Measurements from ENCODE around the gene ATAD3C.
A peak's percentile ranks its signal among the peaks of the same experiment; 100 is the strongest.
"Not testable (repeated sequence)": the region's sequence is repeated elsewhere in the genome, so short reads cannot be mapped to it uniquely, and the experiment has no call there.

ATAD3C gene

GRCh38 chr1:1449099-1449739 is at the start of gene ATAD3C:
Gene ATAD3C, plus strand, starts transcription at chr1:1449689. Its CDS starts 995 bp downstream, at chr1:1450684.
- Mint-ChIP-seq H3K27me3 (peaks cover 5% of the 10 kb centered on the region), H3K36me3 (ENCODE audit: low read depth) (no peaks in the 10 kb centered on the region), H3K9me3 (no peaks in the 10 kb centered on the region), H3K4me1 (ENCODE audit: low read depth) (no peaks in the 10 kb centered on the region), H3K27ac (no peak within 1 kb of the TSS), H3K4me3 (no peak within 1 kb of the TSS)

DNA sequence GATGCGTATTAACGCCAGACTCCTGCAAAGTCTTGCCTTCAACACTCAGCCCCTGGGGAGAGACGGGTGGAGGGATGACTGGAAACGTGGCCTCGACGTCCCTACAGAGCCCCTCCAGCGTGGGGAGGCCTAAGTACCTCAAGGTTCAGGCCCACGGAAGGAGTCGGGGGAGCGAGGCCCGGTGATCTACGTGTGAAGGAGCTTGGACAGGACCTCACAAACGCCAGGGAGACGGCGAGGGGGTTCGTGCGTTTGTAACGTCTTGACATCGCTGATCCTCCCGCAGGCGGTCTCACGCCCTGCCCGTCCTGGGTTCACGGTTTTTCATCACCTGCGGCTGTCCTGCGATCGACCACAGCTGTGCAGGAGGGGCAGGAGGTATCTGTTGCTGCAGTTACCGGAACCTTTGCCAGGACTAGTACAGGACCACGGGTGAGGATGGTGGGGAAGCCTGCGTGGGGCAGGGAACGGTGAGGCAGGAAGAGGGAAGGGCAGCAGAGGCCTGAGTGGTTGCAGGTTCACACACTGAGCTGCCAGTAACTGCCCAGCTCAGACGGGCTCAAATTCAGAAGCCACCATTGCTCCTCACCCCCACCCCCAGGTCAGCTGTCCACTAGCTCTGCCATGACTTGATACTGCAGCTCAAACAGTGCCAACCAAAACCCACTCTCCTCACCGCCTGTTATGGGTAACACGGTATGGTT is 49.5 kb upstream of the ATAD3C start:
- Mint-ChIP-seq H3K4me3 (peak overlapping the region; percentile 95), H3K27ac (peak overlapping the region; percentile 89), H3K27me3 (no peaks in the 10 kb centered on the region), H3K9me3 (no peaks in the 10 kb centered on the region), H3K36me3 (ENCODE audit: low read depth) (peaks cover 74% of the 10 kb centered on the region), H3K4me1 (ENCODE audit: low read depth) (peaks cover 66% of the 10 kb centered on the region)

- Mint-ChIP-seq H3K9me3 (no peaks in the 10 kb centered on the region), H3K4me3 (peak overlapping the region; percentile 95), H3K27me3 (no peaks in the 10 kb centered on the region), H3K4me1 (ENCODE audit: low read depth) (peaks cover 65% of the 10 kb centered on the region), H3K27ac (peak overlapping the region; percentile 89), H3K36me3 (ENCODE audit: low read depth) (peaks cover 74% of the 10 kb centered on the region)
These were observed 48.7 kb upstream of the ATAD3C start for GRCh38 chr1:1400576-1401456.

GRCh38 chr1:1401457-1402010 is 48.0 kb upstream of the ATAD3C start:
- H3K27ac Mint-ChIP-seq: peak overlapping the region; percentile 89
- peak overlapping the region; percentile 95 for H3K4me3 Mint-ChIP-seq
- H3K4me1 Mint-ChIP-seq (ENCODE audit: low read depth): peaks cover 71% of the 10 kb centered on the region
- H3K36me3 Mint-ChIP-seq (ENCODE audit: low read depth): peaks cover 80% of the 10 kb centered on the region
- H3K9me3 Mint-ChIP-seq: no peaks in the 10 kb centered on the region
- no peaks in the 10 kb centered on the region for H3K27me3 Mint-ChIP-seq

GRCh38 chr1:1402072-1402900 is 47.2 kb upstream of the ATAD3C start:
- Mint-ChIP-seq H3K4me1 (ENCODE audit: low read depth) (peaks cover 71% of the 10 kb centered on the region), H3K4me3 (peak overlapping the region; percentile 95), H3K9me3 (no peaks in the 10 kb centered on the region), H3K36me3 (ENCODE audit: low read depth) (peaks cover 81% of the 10 kb centered on the region), H3K27ac (peak overlapping the region; percentile 89), H3K27me3 (no peaks in the 10 kb centered on the region)

- Mint-ChIP-seq H3K27ac (peak overlapping the region; percentile 91), H3K4me1 (ENCODE audit: low read depth) (peaks cover 67% of the 10 kb centered on the region), H3K36me3 (ENCODE audit: low read depth) (peaks cover 75% of the 10 kb centered on the region)
- not testable (repeated sequence) for H3K27me3 Mint-ChIP-seq, H3K9me3 Mint-ChIP-seq, H3K4me3 Mint-ChIP-seq
These were observed 46.5 kb upstream of the ATAD3C start for GRCh38 chr1:1402901-1403392.

GRCh38 chr1:1403653-1404052 is 45.8 kb upstream of the ATAD3C start:
- Mint-ChIP-seq H3K36me3 (ENCODE audit: low read depth) (peaks cover 74% of the 10 kb centered on the region), H3K4me1 (ENCODE audit: low read depth) (peaks cover 69% of the 10 kb centered on the region), H3K9me3 (no peaks in the 10 kb centered on the region), H3K4me3 (peak overlapping the region; percentile 36), H3K27me3 (no peaks in the 10 kb centered on the region), H3K27ac (peak overlapping the region; percentile 91)

- H3K36me3 Mint-ChIP-seq (ENCODE audit: low read depth): peaks cover 64% of the 10 kb centered on the region
- H3K9me3 Mint-ChIP-seq: no peaks in the 10 kb centered on the region
- peak overlapping the region; percentile 94 for H3K27ac Mint-ChIP-seq
- H3K4me1 Mint-ChIP-seq (ENCODE audit: low read depth): peaks cover 65% of the 10 kb centered on the region
- H3K27me3 Mint-ChIP-seq: no peaks in the 10 kb centered on the region
- H3K4me3 Mint-ChIP-seq: peak overlapping the region; percentile 95
These were observed 43.2 kb upstream of the ATAD3C start for GRCh38 chr1:1406101-1406820.

DNA sequence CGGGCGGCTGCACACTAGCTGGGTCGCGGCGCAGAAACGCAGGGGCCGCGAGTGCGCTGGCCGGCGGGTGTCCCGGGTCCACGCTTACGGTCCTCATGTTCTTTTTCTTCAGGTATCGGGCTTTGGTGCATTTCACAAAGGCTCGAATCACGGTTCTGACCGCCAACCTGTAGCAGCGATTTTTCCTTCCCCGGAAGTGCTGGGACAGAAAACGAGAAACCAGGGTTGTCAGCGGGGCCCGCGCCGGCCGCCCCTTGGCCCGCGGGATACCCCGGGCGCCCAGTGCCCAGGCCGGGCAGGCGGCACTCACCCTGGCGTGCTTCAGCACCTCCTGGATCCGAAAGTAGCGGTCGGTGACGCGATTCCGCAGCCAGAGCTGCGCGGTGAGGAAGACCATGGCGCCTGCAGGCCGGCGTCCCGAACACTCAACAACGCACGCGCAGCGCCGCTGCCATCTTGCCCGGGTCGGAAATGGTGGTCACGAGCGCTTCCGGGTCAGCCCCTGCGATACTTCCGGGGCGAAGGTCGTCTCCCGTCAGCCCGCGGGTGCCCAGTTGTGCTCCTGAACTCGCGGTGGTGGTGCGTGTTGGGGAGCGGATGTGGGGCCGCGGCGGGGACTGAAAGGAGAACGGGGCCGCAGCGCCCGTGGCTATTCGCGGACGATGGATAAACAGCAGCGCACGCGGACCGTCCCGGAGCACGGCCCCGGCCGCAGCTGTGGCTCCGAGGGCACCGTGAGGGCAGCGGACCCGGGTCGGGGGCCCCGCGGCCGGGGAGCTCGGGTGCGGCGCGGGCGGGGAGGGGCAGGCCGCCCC is 42.5 kb upstream of the ATAD3C start, which contains the start of gene MRPL20:
MRPL20 (minus strand) TSS at position 473 of the 815 bp plus-strand sequence; CDS start at position 397, 76 bp downstream.
- Mint-ChIP-seq H3K9me3 (no peaks in the 10 kb centered on the region), H3K27me3 (no peaks in the 10 kb centered on the region), H3K36me3 (ENCODE audit: low read depth) (peaks cover 60% of the 10 kb centered on the region), H3K27ac (peak within 1 kb of the TSS; percentile 94), H3K4me3 (peak within 1 kb of the TSS; percentile 95), H3K4me1 (ENCODE audit: low read depth) (peaks cover 61% of the 10 kb centered on the region)

DNA sequence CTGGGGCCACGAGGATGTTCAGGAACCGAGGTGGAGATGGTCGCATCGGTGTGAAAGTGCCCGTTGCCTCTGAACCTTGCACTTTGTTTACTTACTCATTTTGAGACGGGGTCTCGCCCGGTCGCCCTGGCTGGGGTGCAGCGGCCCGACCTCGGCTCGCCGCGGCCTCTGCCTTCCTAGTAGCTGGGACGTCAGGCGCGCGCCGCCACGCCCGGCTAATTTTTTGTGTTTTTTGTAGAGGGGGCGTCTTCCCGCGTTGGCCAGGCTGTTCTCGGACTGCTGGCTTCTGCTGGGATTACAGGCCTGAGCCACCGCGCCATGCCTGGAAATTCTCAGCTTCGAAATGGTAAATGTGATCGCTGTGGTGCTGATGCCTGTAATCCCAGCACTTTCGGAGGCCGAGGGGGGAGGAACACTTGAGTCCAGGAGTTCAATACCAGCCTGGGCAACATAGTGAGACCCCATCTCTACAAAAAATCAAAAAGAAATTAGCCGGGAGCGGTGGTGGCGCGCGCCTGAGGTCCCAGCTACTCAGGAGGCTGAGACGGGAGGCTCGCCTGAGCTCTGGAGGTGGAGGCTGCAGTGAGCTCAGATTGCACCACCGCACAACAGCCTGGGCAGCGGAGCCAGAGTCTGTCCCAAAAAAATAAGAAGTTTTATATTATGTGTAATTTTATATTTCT is 41.7 kb upstream of the ATAD3C start:
- peak overlapping the region; percentile 95 for H3K4me3 Mint-ChIP-seq
- H3K27ac Mint-ChIP-seq: peak overlapping the region; percentile 90
- H3K27me3 Mint-ChIP-seq: no peaks in the 10 kb centered on the region
- H3K36me3 Mint-ChIP-seq (ENCODE audit: low read depth): peaks cover 52% of the 10 kb centered on the region
- H3K9me3 Mint-ChIP-seq: no peaks in the 10 kb centered on the region
- H3K4me1 Mint-ChIP-seq (ENCODE audit: low read depth): peaks cover 55% of the 10 kb centered on the region

DNA sequence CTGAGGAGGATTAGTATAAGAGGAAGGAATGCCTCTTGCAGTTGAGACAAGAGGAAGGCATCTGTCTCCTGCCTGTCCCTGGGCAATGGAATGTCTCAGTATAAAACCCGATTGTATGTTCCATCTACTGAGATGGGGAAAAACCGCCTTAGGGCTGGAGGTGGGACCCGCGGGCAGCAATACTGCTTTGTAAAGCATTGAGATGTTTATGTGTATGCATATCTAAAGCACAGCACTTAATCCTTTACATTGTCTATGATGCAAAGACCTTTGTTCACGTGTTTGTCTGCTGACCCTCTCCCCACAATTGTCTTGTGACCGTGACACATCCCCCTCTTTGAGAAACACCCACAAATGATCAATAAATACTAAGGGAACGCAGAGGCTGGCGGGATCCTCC is 39.3 kb upstream of the ATAD3C start:
- H3K27me3 Mint-ChIP-seq, H3K9me3 Mint-ChIP-seq, H3K4me3 Mint-ChIP-seq: not testable (repeated sequence)
- H3K4me1 Mint-ChIP-seq (ENCODE audit: low read depth): peaks cover 36% of the 10 kb centered on the region
- H3K36me3 Mint-ChIP-seq (ENCODE audit: low read depth): peaks cover 32% of the 10 kb centered on the region
- peak overlapping the region; percentile 40 for H3K27ac Mint-ChIP-seq

DNA sequence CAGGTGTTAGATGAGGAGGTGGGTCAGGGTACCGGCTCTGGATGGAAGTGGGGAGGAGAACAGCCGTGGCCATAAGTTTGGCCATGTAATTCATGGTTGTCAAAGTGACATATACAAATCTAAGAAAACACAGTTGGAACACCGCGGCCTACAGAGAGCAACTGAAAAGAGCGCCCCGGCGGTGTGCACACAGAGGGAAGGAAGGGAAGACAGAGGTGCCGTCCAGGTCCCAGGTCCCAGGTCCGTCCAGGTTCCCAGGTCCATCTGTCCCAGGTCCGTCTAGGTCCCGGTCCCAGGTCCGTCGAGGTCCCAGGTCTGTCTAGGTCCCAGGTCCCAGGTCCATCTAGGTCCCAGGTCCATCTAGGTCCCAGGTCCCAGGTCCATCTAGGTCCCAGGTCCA is 37.9 kb upstream of the ATAD3C start:
- peaks cover 19% of the 10 kb centered on the region for H3K36me3 Mint-ChIP-seq (ENCODE audit: low read depth)
- H3K4me3 Mint-ChIP-seq: no peak overlapping the region

More for the DNA sequence above, 37.9 kb upstream of the ATAD3C start:
- H3K4me1 Mint-ChIP-seq (ENCODE audit: low read depth): peaks cover 24% of the 10 kb centered on the region
- H3K27ac Mint-ChIP-seq: peak overlapping the region; percentile 17
- H3K9me3 Mint-ChIP-seq: no peaks in the 10 kb centered on the region
- no peaks in the 10 kb centered on the region for H3K27me3 Mint-ChIP-seq

Data from stimulated activated naive CD8-positive, alpha-beta T cell treated with anti-CD3 and anti-CD28 coated beads, Interleukin-15, Interleukin-2, amounts not matched to agents 100 ng/mL and 50 ng/mL, for 24 hours (primary cell).